Islet of Langerhans (tissue), 1 donor: ENCODE results near the gene TBC1D22B.

Experiments used
- FAIRE-seq: peaks from one replicate; lab custom pipeline; 2011; peaks lifted over from hg19 to GRCh38; lab: Jason Lieb, UNC

Gene TBC1D22B

GRCh38 chr6:37257634-37258404 lies at the start of gene TBC1D22B, which contains the start of gene TMEM217:
TSS of gene TBC1D22B (plus strand) at chr6:37257772. CDS start at chr6:37257918, 146 bp downstream.
TSS of gene TMEM217 (minus strand) at chr6:37258144. CDS start at chr6:37219030, 39,114 bp downstream.
- FAIRE-seq = no peak

GRCh38 chr6:37207903-37208456 lies 49.6 kb upstream of the TBC1D22B start:
- no peak for FAIRE-seq

- no peak for FAIRE-seq
These were observed 48.8 kb upstream of the TBC1D22B start for GRCh38 chr6:37208793-37209192.

GRCh38 chr6:37209461-37210205 lies 47.9 kb upstream of the TBC1D22B start:
- no peak for FAIRE-seq

- peak; percentile 55 for FAIRE-seq
These were observed 47.1 kb upstream of the TBC1D22B start for GRCh38 chr6:37210313-37210968.

- FAIRE-seq = no peak
These were observed 45.3 kb upstream of the TBC1D22B start for GRCh38 chr6:37212268-37212667.

GRCh38 chr6:37218061-37218460 lies 39.5 kb upstream of the TBC1D22B start:
- no peak for FAIRE-seq

- no peak for FAIRE-seq
These were observed 39.1 kb upstream of the TBC1D22B start for GRCh38 chr6:37218511-37218910.

- FAIRE-seq = no peak
These were observed 35.9 kb upstream of the TBC1D22B start for GRCh38 chr6:37221585-37222124.

GRCh38 chr6:37222125-37222967 lies 35.2 kb upstream of the TBC1D22B start:
- no peak for FAIRE-seq

- no peak for FAIRE-seq
These were observed 34.6 kb upstream of the TBC1D22B start for GRCh38 chr6:37222992-37223391.

GRCh38 chr6:37225350-37226169 lies 32.0 kb upstream of the TBC1D22B start:
- FAIRE-seq = no peak

GRCh38 chr6:37230104-37230503 lies 27.5 kb upstream of the TBC1D22B start:
- FAIRE-seq = no peak

- no peak for FAIRE-seq
These were observed 25.0 kb upstream of the TBC1D22B start for GRCh38 chr6:37232430-37233017.

- FAIRE-seq = no peak
These were observed 24.0 kb upstream of the TBC1D22B start for GRCh38 chr6:37233541-37233940.

GRCh38 chr6:37236921-37237320 lies 20.7 kb upstream of the TBC1D22B start:
- no peak for FAIRE-seq

GRCh38 chr6:37237789-37238188 lies 19.8 kb upstream of the TBC1D22B start:
- FAIRE-seq = no peak

GRCh38 chr6:37238381-37238780 lies 19.2 kb upstream of the TBC1D22B start:
- FAIRE-seq = no peak

GRCh38 chr6:37239526-37239925 lies 18.0 kb upstream of the TBC1D22B start:
- FAIRE-seq = no peak
